CD4-positive, CD25-positive, alpha-beta regulatory T cell (primary cell): Measurements from ENCODE around the gene SYCE3. TPM values are rescaled to one million over a fixed set of nuclear protein-coding genes. Genes with fewer than 3 reads are reported as not detected.

Experiments used
- ATAC-seq, 2 donors: fragments of 150-1000 bp; cut with Tn5 transposase; one replicate each; pipeline ENCODE4 v1.10.0; 2021; ENCODE audit warnings: low read depth in 2 of 2, moderate number of reproducible peaks in 2 of 2, moderate library complexity in 1 of 2
- DNase-seq, 3 donors: peaks; one replicate each; pipeline versions ENCODE4 v3.0.0 to v3.0.0-alpha.2; 2012 to 2022; ENCODE audit warnings: mixed read lengths in 1 of 3
- H3K27ac ChIP-seq: one replicate; pipeline ENCODE4 v1.7.0; 2013; ENCODE audit warnings: mild to moderate bottlenecking, low read length; ENCODE audit not compliant: insufficient read depth, poor library complexity, severe bottlenecking
- H3K27me3 ChIP-seq: one replicate; pipeline ENCODE4 v1.7.0; 2013; ENCODE audit warnings: low read length; ENCODE audit not compliant: control insufficient read depth, insufficient read depth
- H3K36me3 ChIP-seq: one replicate; pipeline ENCODE4 v1.7.0; 2013; ENCODE audit warnings: mild to moderate bottlenecking, low read length, moderate library complexity; ENCODE audit not compliant: control insufficient read depth, insufficient read depth
- H3K4me1 ChIP-seq: 2 replicates; pipeline ENCODE4 v1.7.0; 2013; ENCODE audit warnings: mild to moderate bottlenecking, low read length; ENCODE audit not compliant: insufficient read depth, control insufficient read depth, poor library complexity, severe bottlenecking
- H3K4me3 ChIP-seq: one replicate; pipeline ENCODE4 v1.7.0; 2013; ENCODE audit warnings: low read depth, mild to moderate bottlenecking, low read length, moderate library complexity
- H3K9me3 ChIP-seq, 2 experiments: 1 replicate in 1 of 2; 2 replicates in 1 of 2; pipeline ENCODE4 v1.7.0; 2013; ENCODE audit warnings: low read length in 2 of 2, mild to moderate bottlenecking in 1 of 2, moderate library complexity in 1 of 2; ENCODE audit not compliant: control insufficient read depth in 2 of 2
- H3K27ac Mint-ChIP-seq, 3 donors: one replicate each; pipeline ENCODE4 v1.8.0; 2020 to 2022; ENCODE audit warnings: mild to moderate bottlenecking in 3 of 3, mixed read lengths in 3 of 3, moderate library complexity in 2 of 3
- H3K27me3 Mint-ChIP-seq: one replicate; pipeline ENCODE4 v1.8.0; 2022; ENCODE audit warnings: mild to moderate bottlenecking, mixed read lengths
- H3K36me3 Mint-ChIP-seq: one replicate; pipeline ENCODE4 v1.8.0; 2020; ENCODE audit warnings: mixed read lengths
- H3K4me1 Mint-ChIP-seq, 4 donors: one replicate each; pipeline ENCODE4 v1.8.0; 2020 to 2022; ENCODE audit warnings: mixed read lengths in 4 of 4, mild to moderate bottlenecking in 1 of 4
- H3K4me3 Mint-ChIP-seq, 4 donors: one replicate each; pipeline ENCODE4 v1.8.0; 2020 to 2022; ENCODE audit warnings: mild to moderate bottlenecking in 4 of 4, mixed read lengths in 4 of 4, moderate library complexity in 3 of 4
- H3K9me3 Mint-ChIP-seq, 7 donors: one replicate each; pipeline ENCODE4 v1.8.0; 2020 to 2022; ENCODE audit warnings: mixed read lengths in 7 of 7, mild to moderate bottlenecking in 3 of 7, moderate library complexity in 2 of 7
- polyA plus RNA-seq, 4 donors: library from polyadenylated mRNA; unstranded; fragments of 300-500 nt; fragmentation: Illumina TruSeq; gene quantifications; one replicate each; pipeline ENCODE4 v1.2.3, GENCODE V29; 2021
- total RNA-seq: library from RNA; stranded (reverse); gene quantifications from one replicate; pipeline ENCODE4 v1.2.3, GENCODE V29; 2022

The SYCE3 gene
- total and polyA plus RNA-seq, 5 donors from 2014 or later, result not detected

DNA sequence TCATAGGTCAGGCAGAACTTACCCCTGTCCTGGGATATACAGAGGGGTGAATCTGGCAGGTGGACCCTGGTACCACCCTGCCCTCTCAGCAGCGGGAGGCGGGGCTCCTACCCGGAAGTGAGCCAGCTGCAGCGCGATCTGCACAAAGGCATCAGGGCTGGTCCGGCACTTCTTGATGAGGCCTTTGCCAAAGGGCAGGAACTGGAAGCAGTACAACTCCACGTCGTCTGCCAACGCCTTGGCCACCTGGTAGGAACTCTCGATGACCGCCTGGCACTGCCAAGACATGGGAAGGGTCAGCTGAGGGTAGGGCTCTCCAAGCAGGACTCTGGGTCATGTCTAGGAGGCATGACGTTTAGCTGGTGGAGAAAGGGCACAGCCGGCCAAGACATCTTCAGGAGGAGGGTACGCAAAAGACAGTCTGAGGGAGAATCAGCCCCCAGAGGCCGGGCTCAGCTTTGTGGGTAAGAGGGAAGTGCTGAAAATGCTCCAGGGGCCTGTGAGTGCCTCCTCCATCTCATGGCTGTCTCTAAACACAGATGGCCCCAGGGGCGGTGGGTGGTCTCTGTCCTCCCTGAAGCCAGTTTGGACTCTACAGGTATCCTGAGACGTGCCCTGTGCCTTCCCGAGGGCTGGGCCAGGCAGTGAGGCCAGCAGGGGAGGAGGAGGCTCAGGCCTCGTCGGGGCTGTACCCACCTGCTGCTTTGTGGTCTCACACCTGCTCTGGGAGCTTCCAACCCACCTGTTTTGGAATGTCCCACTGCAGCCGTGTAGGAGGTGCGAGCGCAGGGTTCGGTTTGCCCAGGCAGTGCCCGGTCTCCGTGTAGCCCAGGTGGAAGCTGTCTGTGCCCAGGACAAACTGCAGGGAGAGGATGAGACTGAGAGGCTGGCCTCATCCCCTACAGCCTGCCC lies 8.8 kb upstream of the SYCE3 start:
- no peak for ATAC-seq
- peaks cover 4% of the 10 kb centered on the region for H3K27me3 Mint-ChIP-seq
- H3K9me3 Mint-ChIP-seq, result no peaks in the 10 kb centered on the region
- H3K4me1 Mint-ChIP-seq, result peaks cover 0 to 2% (median 0%) of the 10 kb centered on the region in 4 donors
- H3K4me3 Mint-ChIP-seq, result no peak overlapping the region
- peaks cover 39% of the 10 kb centered on the region for H3K36me3 ChIP-seq
- no peak overlapping the region for H3K27ac Mint-ChIP-seq
- H3K36me3 Mint-ChIP-seq, result peaks cover 30% of the 10 kb centered on the region
- no peaks in the 10 kb centered on the region for H3K9me3 ChIP-seq
- H3K4me3 ChIP-seq, result no peak overlapping the region
- no peaks in the 10 kb centered on the region for H3K27me3 ChIP-seq
- H3K27ac ChIP-seq, result no peak overlapping the region
- no peak for DNase-seq
- no peaks in the 10 kb centered on the region for H3K4me1 ChIP-seq

GRCh38 chr22:50570861-50571260 lies 8.1 kb upstream of the SYCE3 start:
- H3K27ac ChIP-seq, result no peak overlapping the region
- H3K9me3 ChIP-seq, result no peaks in the 10 kb centered on the region
- no peak overlapping the region for H3K4me3 ChIP-seq
- Mint-ChIP-seq H3K27ac (no peak overlapping the region), H3K9me3 (no peaks in the 10 kb centered on the region), H3K4me1 (no peaks in the 10 kb centered on the region), H3K4me3 (no peak overlapping the region), H3K27me3 (peaks cover 4% of the 10 kb centered on the region), H3K36me3 (peaks cover 27% of the 10 kb centered on the region)
- DNase-seq (no peak), ATAC-seq (no peak)
- H3K36me3 ChIP-seq, result peaks cover 39% of the 10 kb centered on the region
- H3K27me3 ChIP-seq, result no peaks in the 10 kb centered on the region
- H3K4me1 ChIP-seq, result no peaks in the 10 kb centered on the region

- no peak for ATAC-seq
Measured at GRCh38 chr22:50569896-50570535, 7.3 kb upstream of the SYCE3 start.

DNA sequence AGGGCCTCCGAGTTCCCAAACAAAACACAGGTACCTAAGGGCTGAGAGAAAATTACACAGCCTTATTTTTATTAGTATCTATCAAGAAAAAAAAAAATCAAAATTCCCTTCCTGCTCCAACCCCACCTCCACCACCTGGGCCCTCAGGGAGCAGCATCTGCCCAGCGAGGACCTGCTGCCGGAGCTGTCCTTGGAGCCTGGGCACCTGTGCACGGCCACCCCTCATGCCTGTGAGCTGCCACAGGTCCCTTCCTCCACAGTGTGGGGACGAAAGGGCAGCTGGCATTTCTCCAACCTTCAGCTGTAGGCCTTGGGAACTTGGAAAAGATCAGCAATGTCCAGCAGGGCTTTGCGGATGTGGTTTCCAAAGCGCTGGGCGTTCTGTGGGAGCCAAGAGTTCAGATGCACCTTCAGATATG lies 6.3 kb upstream of the SYCE3 start:
- H3K4me3 ChIP-seq, result no peak overlapping the region
- H3K36me3 ChIP-seq, result peaks cover 36% of the 10 kb centered on the region
- H3K4me1 Mint-ChIP-seq, result peaks cover 0 to 2% (median 0%) of the 10 kb centered on the region in 4 donors
- no peaks in the 10 kb centered on the region for H3K4me1 ChIP-seq
- H3K4me3 Mint-ChIP-seq, result no peak overlapping the region
- H3K27ac Mint-ChIP-seq, result no peak overlapping the region
- DNase-seq, result no peak
- H3K9me3 ChIP-seq, result no peaks in the 10 kb centered on the region
- H3K36me3 Mint-ChIP-seq, result peaks cover 25% of the 10 kb centered on the region
- no peak overlapping the region for H3K27ac ChIP-seq
- H3K9me3 Mint-ChIP-seq, result no peaks in the 10 kb centered on the region
- no peaks in the 10 kb centered on the region for H3K27me3 ChIP-seq
- H3K27me3 Mint-ChIP-seq, result peaks cover 4% of the 10 kb centered on the region
- ATAC-seq, result no peak

More at GRCh38 chr22:50569896-50570535, 7.3 kb upstream of the SYCE3 start:
- no peaks in the 10 kb centered on the region for H3K9me3 ChIP-seq
- no peaks in the 10 kb centered on the region for H3K4me1 ChIP-seq
- H3K27me3 ChIP-seq, result no peaks in the 10 kb centered on the region
- Mint-ChIP-seq H3K27ac (no peak overlapping the region), H3K9me3 (no peaks in the 10 kb centered on the region), H3K4me3 (no peak overlapping the region), H3K4me1 (no peaks in the 10 kb centered on the region), H3K36me3 (peaks cover 25% of the 10 kb centered on the region), H3K27me3 (peaks cover 4% of the 10 kb centered on the region)
- no peak overlapping the region for H3K4me3 ChIP-seq
- peaks cover 39% of the 10 kb centered on the region for H3K36me3 ChIP-seq
- no peak for DNase-seq
- H3K27ac ChIP-seq, result no peak overlapping the region

GRCh38 chr22:50568626-50569025 lies 5.9 kb upstream of the SYCE3 start:
- no peak overlapping the region for H3K27ac Mint-ChIP-seq
- H3K9me3 Mint-ChIP-seq, result no peaks in the 10 kb centered on the region
- H3K36me3 ChIP-seq, result peaks cover 35% of the 10 kb centered on the region
- H3K27ac ChIP-seq, result no peak overlapping the region
- peaks cover 4% of the 10 kb centered on the region for H3K27me3 Mint-ChIP-seq
- no peak overlapping the region for H3K4me3 Mint-ChIP-seq
- no peak for DNase-seq
- ATAC-seq, result no peak
- H3K27me3 ChIP-seq, result no peaks in the 10 kb centered on the region
- H3K36me3 Mint-ChIP-seq, result peaks cover 25% of the 10 kb centered on the region
- no peak overlapping the region for H3K4me3 ChIP-seq
- H3K4me1 Mint-ChIP-seq, result peaks cover 0 to 5% (median 2%) of the 10 kb centered on the region in 4 donors
- peaks cover 2% of the 10 kb centered on the region for H3K4me1 ChIP-seq
- H3K9me3 ChIP-seq, result no peaks in the 10 kb centered on the region

DNA sequence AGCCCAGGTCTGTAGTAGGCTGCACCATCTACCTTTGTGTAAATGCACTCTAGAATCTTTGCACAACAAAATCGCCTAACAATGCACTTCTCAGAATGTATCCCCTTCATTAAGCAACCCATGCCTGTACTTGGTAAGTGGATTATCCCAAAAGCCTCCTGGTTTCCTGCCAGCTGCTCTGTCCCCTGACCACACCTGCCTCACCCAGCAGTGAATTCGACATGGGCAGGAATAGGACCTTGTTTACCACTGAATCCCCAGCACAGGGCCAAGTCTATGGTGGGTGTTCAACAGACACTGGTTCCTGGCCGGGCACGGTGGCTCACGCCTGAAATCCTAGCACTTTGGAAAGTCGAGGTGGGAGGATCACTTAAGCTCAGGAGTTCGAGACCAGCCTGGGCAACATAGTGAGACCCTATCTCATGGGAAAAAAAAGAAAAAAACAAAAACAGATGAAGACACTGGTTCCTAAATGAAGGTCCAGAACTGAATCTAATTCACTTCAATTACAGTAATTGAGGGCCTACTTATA lies 5.1 kb upstream of the SYCE3 start:
- Mint-ChIP-seq H3K36me3 (peaks cover 25% of the 10 kb centered on the region), H3K4me1 (peaks cover 0 to 13% (median 8%) of the 10 kb centered on the region in 4 donors), H3K9me3 (no peaks in the 10 kb centered on the region), H3K27me3 (peaks cover 6% of the 10 kb centered on the region), H3K4me3 (no peak overlapping the region), H3K27ac (no peak overlapping the region)
- ATAC-seq (no peak), DNase-seq (no peak)
- Histone ChIP-seq H3K4me3 (no peak overlapping the region), H3K27me3 (no peaks in the 10 kb centered on the region), H3K9me3 (no peaks in the 10 kb centered on the region), H3K27ac (no peak overlapping the region), H3K4me1 (peaks cover 10% of the 10 kb centered on the region), H3K36me3 (peaks cover 35% of the 10 kb centered on the region)

- Mint-ChIP-seq H3K4me1 (peaks cover 0 to 23% (median 15%) of the 10 kb centered on the region in 4 donors), H3K36me3 (peaks cover 3% of the 10 kb centered on the region), H3K27ac (no peak overlapping the region), H3K4me3 (peak overlapping the region in 2 of 4 donors; percentile 26 to 95), H3K27me3 (peaks cover 20% of the 10 kb centered on the region), H3K9me3 (peaks cover 0 to 2% (median 0%) of the 10 kb centered on the region in 7 donors)
- H3K27me3 ChIP-seq, result no peaks in the 10 kb centered on the region
- DNase-seq (no peak), ATAC-seq (no peak)
- no peak overlapping the region for H3K27ac ChIP-seq
- no peaks in the 10 kb centered on the region for H3K9me3 ChIP-seq
- H3K4me3 ChIP-seq, result no peak overlapping the region
- H3K36me3 ChIP-seq, result peaks cover 9% of the 10 kb centered on the region
- H3K4me1 ChIP-seq, result peaks cover 10% of the 10 kb centered on the region
Measured at GRCh38 chr22:50564289-50564688, 1.6 kb upstream of the SYCE3 start.
